HG03565 (cell line): ENCODE results near the gene SCAF11.
A peak's percentile ranks its signal among the peaks of the same experiment; 100 is the strongest.
"Not testable (repeated sequence)": the region's sequence is repeated elsewhere in the genome, so short reads cannot be mapped to it uniquely, and the experiment has no call there.

Experiments used
- ATAC-seq: cut with Tn5 transposase; IDR thresholded peaks from one replicate; pipeline ENCODE4 v1.9.1; 2021; ENCODE audit warnings: mild to moderate bottlenecking, moderate library complexity; ENCODE audit not compliant: unreplicated experiment

Gene SCAF11, protein sequence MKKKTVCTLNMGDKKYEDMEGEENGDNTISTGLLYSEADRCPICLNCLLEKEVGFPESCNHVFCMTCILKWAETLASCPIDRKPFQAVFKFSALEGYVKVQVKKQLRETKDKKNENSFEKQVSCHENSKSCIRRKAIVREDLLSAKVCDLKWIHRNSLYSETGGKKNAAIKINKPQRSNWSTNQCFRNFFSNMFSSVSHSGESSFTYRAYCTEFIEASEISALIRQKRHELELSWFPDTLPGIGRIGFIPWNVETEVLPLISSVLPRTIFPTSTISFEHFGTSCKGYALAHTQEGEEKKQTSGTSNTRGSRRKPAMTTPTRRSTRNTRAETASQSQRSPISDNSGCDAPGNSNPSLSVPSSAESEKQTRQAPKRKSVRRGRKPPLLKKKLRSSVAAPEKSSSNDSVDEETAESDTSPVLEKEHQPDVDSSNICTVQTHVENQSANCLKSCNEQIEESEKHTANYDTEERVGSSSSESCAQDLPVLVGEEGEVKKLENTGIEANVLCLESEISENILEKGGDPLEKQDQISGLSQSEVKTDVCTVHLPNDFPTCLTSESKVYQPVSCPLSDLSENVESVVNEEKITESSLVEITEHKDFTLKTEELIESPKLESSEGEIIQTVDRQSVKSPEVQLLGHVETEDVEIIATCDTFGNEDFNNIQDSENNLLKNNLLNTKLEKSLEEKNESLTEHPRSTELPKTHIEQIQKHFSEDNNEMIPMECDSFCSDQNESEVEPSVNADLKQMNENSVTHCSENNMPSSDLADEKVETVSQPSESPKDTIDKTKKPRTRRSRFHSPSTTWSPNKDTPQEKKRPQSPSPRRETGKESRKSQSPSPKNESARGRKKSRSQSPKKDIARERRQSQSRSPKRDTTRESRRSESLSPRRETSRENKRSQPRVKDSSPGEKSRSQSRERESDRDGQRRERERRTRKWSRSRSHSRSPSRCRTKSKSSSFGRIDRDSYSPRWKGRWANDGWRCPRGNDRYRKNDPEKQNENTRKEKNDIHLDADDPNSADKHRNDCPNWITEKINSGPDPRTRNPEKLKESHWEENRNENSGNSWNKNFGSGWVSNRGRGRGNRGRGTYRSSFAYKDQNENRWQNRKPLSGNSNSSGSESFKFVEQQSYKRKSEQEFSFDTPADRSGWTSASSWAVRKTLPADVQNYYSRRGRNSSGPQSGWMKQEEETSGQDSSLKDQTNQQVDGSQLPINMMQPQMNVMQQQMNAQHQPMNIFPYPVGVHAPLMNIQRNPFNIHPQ (N-terminal part only)

DNA sequence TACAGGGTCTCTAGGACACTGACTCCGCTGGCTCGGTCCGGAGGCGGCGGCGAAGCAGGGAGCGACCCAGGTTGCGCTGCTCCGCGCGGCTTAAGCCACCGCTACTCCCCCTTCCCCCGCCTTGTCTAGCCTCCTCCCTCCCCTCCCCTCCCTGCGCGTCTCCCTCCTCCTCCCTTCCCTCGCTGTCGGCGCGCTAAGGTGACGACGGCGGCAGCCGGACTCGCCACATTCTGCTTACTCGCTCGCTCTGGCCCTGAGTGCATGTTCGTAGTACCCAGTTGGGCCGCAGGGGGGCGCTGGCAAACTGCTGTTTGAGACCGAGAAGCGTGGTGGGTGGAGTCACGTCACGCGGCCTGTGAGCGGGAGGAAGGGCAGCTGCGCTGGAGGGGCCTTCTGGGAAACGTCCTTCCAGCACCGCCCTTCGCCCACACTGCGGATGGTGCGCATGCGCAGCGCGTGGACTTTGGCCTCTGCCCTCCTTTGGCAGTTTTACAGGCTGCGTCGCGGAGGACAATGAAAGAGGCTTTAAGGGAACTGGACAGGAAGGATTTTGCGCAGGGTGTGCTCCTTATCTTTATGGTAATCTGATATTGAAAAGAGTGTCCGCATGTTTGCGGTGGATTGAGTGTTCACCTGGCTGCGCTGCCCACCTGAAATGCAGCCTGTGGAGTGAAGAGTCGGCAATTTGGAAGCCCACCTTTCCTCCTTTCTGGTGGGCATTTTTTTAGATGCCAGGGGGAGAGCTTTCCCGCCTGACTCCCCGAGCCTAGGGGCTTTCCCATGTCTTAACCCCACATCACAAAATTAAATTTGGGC, at the start of gene SCAF11:
Gene SCAF11, minus strand, starts transcription at position 107 of the 816 bp plus-strand sequence. CDS start 26,407 bp downstream, outside the sequence.
- peak; percentile 66 for ATAC-seq

DNA sequence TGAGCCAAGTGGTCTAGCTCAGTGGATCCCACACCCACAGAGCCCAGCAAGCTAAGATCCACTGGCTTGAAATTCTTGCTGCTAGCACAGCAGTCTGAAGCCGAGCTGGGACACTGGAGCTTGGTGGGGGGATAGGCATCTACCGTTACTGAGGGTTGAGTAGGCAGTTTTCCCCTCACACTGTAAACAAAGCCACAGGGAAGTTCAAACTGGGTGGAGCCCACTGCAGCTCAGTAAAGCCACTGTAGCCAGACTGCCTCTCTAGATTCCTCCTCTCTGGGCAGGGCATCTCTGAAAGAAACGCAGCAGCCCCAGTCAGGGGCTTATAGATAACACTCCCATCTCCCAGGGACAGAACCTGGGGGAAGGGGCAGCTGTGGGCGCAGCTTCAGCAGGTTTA, 46.7 kb upstream of the SCAF11 start:
- ATAC-seq: not testable (repeated sequence)

DNA sequence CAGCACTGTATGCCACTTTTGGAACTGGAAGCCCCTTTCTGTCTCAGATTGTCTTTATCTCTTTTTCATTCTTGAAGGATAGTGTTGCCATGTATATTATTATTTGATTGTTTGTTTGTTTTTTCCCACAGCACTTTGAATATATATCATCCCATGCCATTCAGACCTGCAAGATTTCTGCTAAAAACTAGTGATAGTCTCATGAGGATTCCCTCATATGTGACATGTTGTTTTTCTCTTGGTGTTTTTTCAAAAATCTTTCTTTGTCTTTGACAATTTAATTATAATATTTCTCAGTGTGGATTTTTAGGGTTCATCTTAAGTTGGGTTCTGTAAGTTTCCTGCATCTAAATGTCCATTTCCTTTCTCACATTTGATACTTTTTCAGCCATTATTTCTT, 36.8 kb upstream of the SCAF11 start:
- no peak for ATAC-seq

DNA sequence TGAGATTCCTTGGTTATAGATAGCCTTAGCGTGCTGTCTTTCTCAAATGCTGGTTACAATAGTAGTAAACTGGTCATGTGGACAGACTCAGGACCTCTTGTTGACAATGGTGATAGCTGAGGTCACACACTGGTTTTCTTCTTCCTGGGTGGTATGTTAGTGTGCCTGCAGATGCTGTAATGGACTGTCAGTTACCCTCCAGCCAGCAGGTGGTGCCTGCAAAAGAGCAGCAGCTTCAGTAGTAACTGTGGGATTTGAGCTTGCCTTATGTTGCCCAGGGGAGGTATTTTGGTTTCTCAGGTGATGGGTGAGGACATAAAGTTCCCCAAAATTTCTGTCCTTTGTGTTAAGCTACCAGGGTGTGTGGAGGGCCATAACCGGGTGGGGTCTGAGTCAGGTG, 33.7 kb upstream of the SCAF11 start:
- ATAC-seq: no peak

DNA sequence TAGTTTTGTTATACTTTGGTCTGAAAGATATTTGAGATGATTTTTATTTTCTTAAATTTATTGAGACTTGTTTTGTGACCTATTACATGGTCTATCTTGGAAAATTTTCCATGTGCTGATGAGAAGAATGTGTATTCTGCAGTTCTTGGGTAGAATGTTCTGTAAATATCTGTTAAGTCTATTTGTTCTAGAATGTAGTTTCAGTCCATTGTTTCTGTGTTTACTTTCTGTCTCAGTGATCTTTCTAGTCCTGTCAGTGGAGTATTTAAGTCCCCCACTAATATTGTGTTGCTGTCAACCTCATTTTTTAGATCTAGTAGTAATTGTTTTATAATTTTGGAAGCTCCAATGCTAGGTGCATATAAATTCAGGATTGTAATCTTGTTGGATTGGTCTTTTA, 30.4 kb upstream of the SCAF11 start:
- ATAC-seq: no peak

DNA sequence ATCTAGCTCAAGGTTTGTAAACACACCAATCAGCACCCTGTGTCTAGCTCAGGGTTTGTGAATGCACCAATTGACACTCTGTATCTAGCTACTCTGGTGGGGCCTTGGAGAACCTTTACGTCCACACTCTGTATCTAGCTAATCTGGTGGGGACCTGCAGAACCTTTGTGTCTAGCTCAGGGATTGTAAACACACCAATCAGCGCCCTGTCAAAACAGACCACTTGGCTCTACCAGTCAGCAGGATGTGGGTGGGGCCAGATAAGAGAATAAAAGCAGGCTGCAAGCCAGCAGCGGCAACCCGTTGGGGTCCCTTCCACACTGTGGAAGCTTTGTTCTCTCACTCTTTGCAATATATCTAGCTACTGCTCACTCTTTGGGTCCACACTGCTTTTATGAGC, 28.3 kb upstream of the SCAF11 start:
- ATAC-seq: not testable (repeated sequence)

DNA sequence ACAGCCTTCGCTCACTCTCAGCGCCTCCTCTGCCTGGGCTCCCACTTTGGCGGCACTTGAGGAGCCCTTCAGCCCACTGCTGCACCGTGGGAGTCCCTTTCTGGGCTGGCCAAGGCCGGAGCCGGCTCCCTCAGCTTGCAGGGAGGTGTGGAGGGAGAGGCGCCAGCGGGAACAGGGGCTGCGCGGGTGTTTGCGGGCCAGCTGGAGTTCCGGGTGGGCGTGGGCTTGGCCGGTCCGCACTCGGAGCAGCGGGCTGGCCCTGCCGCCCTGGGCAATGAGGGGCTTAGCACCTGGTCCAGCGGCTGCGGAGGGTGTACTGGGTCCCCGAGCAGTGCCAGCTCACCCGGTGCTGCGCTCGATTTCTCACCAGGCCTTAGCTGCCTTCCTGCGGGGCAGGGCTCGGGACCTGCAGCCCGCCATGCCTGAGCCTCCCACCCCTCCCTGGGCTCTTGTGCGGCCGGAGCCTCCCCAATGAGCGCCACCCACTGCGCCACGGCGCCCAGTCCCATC, 27.5 kb upstream of the SCAF11 start:
- ATAC-seq: not testable (repeated sequence)

DNA sequence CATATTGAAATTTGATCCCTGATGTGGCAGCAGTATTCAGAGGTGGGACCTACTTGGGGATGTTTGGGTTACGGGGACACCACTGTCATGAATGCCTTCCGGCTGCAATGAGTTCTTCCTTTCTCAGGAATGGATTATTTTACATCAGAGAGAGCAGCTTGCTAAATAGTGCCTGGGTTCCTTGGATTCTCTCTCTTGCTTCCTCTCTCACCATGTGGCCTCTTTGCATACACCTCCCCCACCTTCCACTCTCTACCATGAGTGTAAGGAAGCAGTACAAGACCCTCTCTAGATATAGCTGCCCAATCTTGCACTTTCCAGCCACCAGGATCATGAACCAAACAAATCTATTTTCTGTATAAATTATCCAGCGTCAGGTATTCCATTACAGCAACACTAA, 15.4 kb upstream of the SCAF11 start:
- ATAC-seq: no peak

DNA sequence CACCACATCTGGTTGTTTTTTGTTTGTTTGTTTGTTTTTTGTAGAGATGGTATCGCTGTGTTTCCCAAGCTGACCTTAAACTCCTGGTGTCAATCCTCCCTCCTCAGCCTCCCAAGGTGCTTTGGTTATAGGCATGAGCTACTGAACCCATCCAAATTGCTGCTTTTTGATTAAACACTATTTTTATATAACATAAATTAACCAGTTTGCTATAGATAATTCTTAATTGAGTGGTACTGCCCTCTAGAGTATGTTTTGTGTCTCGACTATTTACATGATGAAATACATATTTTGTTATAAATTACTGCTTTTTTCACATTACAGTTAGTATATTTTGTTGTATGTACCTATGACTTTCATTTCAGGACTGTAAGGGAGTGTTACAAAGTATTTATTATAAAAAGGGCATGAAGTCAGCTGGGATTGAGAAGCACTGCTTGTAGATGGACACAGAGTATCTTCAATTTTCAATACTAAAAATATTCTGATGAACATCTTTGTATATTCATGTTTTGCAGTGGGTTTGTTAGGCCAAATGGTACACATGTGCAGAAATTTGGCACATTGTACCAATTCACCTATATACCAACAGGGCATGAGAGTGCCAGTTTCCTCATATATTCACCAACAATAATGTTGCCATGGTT, 14.9 kb upstream of the SCAF11 start:
- ATAC-seq: no peak

DNA sequence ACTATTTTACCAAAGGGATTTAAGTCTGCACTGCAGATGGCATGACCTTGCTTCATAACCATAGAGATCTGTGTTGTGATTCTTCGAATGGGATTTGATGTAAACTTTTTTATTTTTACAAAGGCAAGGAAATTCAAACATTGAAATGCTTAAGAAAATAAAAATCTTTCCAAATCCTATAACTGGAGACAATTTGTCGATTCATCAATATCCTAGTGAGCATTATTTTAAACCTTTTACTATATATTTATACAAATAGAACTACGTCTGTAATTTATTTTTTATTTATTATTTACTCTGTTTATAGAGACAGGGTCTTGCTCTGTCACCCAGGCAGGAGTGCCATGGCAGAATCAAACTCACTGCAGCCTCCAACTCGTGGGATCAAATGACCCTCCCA, 14.3 kb upstream of the SCAF11 start:
- ATAC-seq: no peak

DNA sequence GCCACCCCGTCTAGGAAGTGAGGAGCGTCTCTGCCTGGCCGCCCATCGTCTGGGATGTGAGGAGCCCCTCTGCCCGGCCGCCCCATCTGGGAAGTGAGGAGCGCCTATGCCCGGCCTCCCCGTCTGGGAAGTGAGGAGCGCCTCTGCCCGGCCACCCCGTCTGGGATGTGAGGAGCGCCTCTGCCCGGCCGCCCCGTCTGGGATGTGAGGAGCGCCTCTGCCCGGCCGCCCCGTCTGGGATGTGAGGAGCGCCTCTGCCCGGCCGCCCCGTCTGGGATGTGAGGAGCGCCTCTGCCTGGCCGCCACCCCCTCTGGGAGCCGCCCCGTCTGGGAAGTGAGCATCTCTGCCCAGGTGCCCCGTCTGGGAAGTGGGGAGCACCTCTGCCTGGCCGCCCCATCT, 9.7 kb upstream of the SCAF11 start:
- ATAC-seq: not testable (repeated sequence)

DNA sequence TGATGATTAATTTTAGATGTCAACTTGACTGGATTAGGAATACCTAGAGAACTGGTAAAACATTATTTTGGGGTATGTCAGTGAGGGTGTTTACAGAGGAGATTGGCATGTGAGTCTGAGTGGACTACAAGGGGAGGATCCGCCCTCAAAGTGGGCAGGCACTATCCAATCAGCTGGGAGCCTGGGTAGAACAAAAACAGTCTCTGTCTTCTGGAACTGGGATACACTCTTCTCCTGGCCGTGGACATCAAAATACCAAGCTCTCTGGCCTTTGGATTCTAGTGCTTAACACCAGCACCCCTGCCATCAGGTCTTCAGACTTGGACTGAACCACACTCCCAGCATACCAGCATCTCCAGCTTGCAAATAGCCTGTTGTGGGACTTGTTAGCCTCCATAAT, 4.4 kb upstream of the SCAF11 start:
- no peak for ATAC-seq

DNA sequence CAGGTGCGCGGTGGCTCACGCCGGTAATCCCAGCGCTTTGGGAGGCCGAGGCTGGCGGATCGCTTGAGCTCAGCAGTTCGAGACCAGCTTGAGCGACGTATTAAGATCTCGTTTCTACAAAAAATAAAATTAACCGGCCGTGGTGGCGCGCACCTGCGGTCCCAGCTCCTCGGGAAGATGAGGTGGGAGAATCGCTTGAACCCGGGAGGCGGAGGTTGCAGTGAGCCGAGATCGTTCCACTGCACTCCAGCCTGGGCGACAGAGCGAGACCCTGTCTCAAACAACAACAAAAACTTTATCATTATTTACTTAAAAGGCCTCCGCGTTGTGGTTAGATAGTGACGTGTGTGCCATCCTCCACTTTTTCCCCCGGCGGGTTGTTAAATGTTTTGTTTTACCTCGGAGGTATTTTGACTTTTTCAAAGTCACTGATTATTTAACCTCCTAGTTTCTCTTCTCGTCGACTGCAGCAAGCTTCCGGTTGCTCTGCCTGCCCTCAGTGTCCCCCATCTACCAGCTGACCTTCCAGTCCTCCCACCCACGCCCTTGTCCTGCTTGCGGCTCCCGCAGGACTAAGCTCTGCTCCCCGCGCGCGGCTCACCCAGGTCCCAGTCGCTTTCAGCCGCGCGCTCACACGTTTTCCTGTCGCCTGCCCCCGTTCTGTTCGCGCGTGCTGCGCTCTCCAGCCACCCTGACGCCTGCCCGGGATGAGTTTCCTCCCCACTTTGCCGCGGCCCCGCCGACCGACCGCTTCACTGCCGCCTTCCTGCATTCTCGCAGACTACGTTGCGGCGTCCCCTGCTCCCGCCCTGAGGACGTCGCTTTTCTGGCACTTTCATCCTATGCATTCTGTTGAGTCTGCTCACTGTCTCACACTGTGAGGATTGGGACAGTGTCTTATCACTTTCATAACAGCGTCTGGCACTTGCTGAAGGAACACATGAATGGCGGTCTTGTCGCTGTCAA, 1.2 kb upstream of the SCAF11 start:
- peak; percentile 25 for ATAC-seq

DNA sequence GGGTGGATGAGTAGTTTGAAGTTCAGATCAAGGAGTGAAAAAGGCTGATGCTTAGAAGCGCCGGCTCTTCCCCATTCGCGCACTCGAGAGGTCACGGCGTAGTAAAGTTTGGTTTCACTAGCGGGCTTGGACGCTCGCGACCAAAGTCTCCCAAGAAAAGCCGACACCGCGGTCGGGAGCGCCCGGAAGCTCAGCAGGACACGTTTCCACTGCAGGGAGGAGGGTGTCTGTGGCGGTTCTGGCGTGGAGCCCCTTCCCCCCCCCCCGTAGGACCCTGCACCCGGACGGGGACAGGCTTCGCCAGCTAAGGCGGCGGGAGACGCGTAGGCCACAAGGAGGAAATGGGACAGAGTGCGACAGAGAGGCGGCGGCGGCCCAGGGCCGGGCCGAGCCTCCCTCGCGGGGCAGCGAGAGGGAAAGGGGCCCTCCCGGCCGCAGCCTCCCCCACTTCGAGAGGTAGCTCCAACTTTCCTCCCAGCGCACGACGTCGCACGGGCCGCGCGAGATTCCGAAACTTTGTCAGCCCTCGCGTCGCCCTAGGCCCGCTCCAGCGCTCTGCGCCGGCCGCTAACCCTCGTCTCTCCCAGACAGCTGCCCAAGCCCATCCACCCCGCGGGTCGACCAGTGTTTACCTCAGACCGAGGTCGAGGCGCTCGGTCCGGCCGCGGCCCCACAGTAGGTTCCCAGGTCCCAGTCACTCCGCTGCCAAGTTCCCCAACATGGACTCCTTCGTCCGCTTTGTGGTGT, 480 bp downstream of the SCAF11 start:
- ATAC-seq: peak; percentile 18

DNA sequence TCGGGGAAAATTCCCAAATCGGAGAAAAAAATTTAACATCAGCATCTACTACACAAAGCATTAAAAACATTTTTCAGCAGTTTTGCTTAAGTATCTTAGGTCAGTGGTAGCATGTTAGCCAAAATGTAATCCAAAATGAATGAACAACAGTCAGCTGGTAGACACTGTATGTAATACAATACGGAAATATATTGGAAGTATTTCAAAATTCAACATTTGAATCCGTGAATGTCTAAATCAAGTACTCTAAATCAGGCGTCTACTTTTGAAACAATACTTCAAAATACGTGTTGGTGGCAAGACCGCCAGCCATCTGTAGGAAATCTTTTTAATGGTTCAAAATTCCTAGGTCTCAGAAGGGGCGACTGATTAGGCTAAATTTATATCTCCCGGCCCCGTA, 1.1 kb downstream of the SCAF11 start:
- ATAC-seq: no peak

DNA sequence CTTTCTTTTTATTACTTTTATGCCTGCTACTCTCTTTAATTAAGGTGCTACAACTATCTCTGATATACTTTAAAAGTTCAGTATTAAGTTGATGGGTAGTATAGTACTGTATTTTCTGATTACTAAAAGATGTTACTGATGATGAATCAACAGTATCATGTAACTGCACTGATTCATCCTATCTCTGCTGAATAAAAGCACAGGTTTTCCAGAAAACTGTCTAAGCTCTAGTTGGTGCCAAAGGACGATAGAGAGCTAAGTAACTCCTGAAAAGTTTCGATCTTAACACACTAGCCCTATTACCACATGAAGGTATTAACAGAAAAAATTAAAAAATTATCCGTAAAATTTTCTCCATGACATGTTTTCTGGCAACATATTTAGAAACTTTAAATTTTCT, 2.1 kb downstream of the SCAF11 start:
- no peak for ATAC-seq

DNA sequence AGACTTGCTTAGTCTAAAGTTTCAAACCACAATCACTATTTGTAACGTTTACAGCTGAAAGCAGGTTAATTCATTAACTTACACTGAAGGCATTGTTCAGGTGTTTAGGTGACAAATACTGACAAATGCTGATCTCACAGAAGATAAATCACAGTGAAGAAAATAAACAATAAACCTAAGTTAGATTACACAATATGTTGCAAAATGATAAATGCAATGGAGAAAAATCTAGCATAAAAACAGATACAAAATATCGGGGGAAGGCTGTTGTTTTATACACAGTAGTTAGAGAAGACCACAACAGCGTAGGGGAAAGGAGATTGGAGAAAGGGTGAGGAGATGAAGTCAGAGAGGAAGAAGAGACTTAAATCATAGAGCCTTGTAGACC, 3.0 kb downstream of the SCAF11 start:
- ATAC-seq: no peak
